Left ventricle myocardium inferior (tissue), 1 donor: ENCODE measurements around the gene NEXN. TPM values are rescaled to one million over a fixed set of nuclear protein-coding genes. Genes with fewer than 3 reads are reported as not detected.

ENCODE experiments used
- DNase-seq: peaks from one replicate; pipeline ENCODE4 v3.0.0-alpha.2; 2020
- H3K27ac ChIP-seq: fragments of 200-600 bp; replicated peaks from 2 replicates; pipeline ENCODE4 v1.8.0; 2021
- H3K27me3 ChIP-seq: fragments of 200-600 bp; 2 replicates; pipeline ENCODE4 v1.8.0; 2021; ENCODE audit warnings: low read depth
- H3K36me3 ChIP-seq: fragments of 200-600 bp; 2 replicates; pipeline ENCODE4 v1.8.0; 2021
- H3K4me1 ChIP-seq: fragments of 200-600 bp; 2 replicates; pipeline ENCODE4 v1.8.0; 2021
- H3K4me3 ChIP-seq: fragments of 200-600 bp; 2 replicates; pipeline ENCODE4 v1.8.0; 2021; ENCODE audit warnings: mild to moderate bottlenecking, moderate library complexity
- H3K9me3 ChIP-seq: fragments of 200-600 bp; replicated peaks from 2 replicates; pipeline ENCODE4 v1.8.0; 2021
- intact Hi-C: fragments of 100-400 bp; cut with micrococcal nuclease; formaldehyde crosslinking; loops from one replicate; pipeline ENCODE4 v1.11.0; 2022
- total RNA-seq: library from RNA; stranded (reverse); fragmentation: NEBNext Ultra II Directional; extraction: Animal tissue kit (Norgen Biotek cat#: 25700); gene quantifications from one replicate; pipeline ENCODE4 v1.2.1, GENCODE V29; 2021
- TF ChIP-seq, protein P1 (sequence below): fragments of 200-600 bp; IDR thresholded peaks from 2 replicates; pipeline ENCODE4 v1.8.0; 2021; ENCODE audit warnings: antibody characterized with exemption, mild to moderate bottlenecking, borderline replicate concordance
- donor health status: DM: no; HTN: yes; CAD: no; lungs with severe emphysema.

The NEXN gene
- total RNA-seq, 1 donor from 2014 or later, result 391 TPM

DNA sequence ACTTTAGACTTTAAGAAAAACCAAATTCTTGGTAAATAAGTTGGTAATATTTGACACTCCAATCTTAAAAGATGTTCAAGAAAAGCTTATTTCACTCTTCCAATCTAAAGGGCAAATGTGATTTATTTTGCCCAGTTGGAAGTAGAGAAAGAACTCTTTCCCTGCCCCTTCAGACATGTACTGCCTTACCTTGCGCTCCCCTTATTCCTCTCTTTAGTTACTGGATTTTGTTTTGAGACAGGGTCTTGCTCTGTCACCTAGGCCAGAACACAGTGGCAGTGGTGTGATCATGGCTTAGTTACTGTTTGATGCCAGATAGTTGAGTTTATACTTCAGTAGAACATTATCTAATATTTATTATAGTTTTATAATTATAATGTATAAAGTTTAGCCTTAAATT is 62.9 kb downstream of the NEXN start:
- no peaks in the 10 kb centered on the region for H3K27me3 ChIP-seq
- no peak for DNase-seq
- H3K4me3 ChIP-seq, result no peak overlapping the region
- intact Hi-C loops, result no loop called here
- peaks cover 83% of the 10 kb centered on the region for H3K36me3 ChIP-seq
- no peak overlapping the region for H3K27ac ChIP-seq
- no peaks in the 10 kb centered on the region for H3K9me3 ChIP-seq
- TF ChIP-seq, protein P1, sequence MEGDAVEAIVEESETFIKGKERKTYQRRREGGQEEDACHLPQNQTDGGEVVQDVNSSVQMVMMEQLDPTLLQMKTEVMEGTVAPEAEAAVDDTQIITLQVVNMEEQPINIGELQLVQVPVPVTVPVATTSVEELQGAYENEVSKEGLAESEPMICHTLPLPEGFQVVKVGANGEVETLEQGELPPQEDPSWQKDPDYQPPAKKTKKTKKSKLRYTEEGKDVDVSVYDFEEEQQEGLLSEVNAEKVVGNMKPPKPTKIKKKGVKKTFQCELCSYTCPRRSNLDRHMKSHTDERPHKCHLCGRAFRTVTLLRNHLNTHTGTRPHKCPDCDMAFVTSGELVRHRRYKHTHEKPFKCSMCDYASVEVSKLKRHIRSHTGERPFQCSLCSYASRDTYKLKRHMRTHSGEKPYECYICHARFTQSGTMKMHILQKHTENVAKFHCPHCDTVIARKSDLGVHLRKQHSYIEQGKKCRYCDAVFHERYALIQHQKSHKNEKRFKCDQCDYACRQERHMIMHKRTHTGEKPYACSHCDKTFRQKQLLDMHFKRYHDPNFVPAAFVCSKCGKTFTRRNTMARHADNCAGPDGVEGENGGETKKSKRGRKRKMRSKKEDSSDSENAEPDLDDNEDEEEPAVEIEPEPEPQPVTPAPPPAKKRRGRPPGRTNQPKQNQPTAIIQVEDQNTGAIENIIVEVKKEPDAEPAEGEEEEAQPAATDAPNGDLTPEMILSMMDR, result no peak
- peaks cover 39% of the 10 kb centered on the region for H3K4me1 ChIP-seq

DNA sequence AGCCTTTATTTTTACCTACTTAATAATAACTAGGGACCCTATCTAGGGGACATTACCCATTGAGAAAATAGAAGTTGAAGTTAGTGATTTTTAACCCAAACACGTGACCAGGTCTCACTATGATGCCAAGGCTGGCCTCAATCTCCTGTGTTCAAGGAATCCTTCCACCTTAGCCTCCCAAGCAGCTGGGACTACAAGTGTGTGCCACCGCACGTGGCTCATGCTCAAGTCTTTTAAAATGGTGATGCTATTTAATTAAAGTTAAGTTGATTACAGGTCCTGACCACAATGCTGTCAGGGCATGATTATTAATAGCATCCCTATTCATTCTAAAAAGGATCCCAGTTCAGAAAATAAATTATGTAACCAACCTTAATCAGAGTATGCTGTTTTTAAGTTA is 65.5 kb downstream of the NEXN start:
- peaks cover 23% of the 10 kb centered on the region for H3K4me1 ChIP-seq
- TF ChIP-seq, protein P1, result no peak
- H3K4me3 ChIP-seq, result no peak overlapping the region
- H3K9me3 ChIP-seq, result no peaks in the 10 kb centered on the region
- DNase-seq, result no peak
- H3K27ac ChIP-seq, result no peak overlapping the region
- intact Hi-C loops, result no loop called here
- H3K27me3 ChIP-seq, result no peaks in the 10 kb centered on the region
- H3K36me3 ChIP-seq, result peaks cover 87% of the 10 kb centered on the region

DNA sequence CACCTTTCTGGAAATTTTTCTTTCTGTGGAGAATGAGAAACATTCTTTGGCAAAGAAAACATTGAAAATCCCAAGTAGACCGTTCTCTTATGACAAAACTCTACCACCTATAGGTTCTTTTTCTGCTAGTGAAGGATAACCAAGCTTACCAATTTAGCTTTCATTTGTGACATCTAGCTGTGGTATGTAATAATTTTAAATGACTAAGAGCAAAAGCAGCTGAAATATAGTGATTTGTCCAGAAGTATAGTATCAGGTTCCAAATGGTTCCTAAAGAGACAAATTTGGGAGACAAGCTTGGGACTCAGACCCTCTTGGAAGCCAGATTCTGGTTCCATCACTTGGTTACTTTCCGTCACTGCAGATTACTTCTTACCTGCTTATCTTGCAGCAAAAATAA is 66.1 kb downstream of the NEXN start:
- intact Hi-C loops, result no loop called here
- Histone ChIP-seq H3K9me3 (no peaks in the 10 kb centered on the region), H3K4me1 (peaks cover 17% of the 10 kb centered on the region), H3K27ac (no peak overlapping the region), H3K36me3 (peaks cover 94% of the 10 kb centered on the region), H3K4me3 (no peak overlapping the region), H3K27me3 (no peaks in the 10 kb centered on the region)
- TF ChIP-seq, protein P1, result no peak
- DNase-seq, result no peak

DNA sequence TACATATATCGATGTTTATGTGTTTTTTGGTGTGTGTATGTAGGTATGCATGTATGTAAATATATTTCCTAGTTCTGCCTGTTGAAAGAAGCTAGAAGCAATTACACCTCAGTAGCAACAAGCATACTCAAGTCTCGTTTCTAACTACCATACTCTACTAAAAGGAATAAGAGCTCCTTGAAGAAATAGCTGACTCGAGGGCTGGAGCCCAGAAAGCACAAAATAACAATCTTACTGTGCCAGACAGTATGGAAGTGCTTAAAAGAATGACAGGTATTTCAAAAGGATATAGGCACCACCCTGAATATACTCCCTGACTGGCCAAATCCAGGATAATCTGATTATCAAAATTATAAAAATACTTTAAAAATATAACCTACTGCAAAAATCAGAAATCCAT is 67.3 kb downstream of the NEXN start:
- Histone ChIP-seq H3K9me3 (no peaks in the 10 kb centered on the region), H3K27ac (no peak overlapping the region), H3K36me3 (peaks cover 98% of the 10 kb centered on the region), H3K4me3 (no peak overlapping the region), H3K4me1 (peaks cover 10% of the 10 kb centered on the region), H3K27me3 (no peaks in the 10 kb centered on the region)
- no peak for DNase-seq
- intact Hi-C loops, result no loop called here
- TF ChIP-seq, protein P1, result no peak

DNA sequence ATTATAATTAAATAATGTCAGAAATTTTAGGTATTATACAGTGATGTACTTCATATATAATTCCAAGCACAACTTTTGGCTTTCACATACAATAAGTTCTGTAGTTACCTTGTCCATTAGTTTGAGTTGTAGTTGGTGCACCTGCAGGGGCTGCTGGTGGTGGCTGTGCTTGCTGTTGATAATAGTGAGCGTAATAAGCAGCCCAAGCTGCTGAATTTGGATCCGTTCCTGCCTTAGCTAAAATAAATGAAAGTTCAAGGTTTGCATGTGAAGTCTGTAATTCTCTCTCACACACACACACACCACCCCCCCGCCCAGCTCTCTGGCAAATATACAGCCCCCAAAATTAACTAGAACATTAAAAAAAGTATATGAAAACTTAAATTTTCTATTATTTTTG is 68.0 kb downstream of the NEXN start:
- peaks cover 3% of the 10 kb centered on the region for H3K4me1 ChIP-seq
- TF ChIP-seq, protein P1, result no peak
- peaks cover 98% of the 10 kb centered on the region for H3K36me3 ChIP-seq
- H3K27me3 ChIP-seq, result no peaks in the 10 kb centered on the region
- intact Hi-C loops, result no loop called here
- H3K27ac ChIP-seq, result no peak overlapping the region
- no peaks in the 10 kb centered on the region for H3K9me3 ChIP-seq
- DNase-seq, result no peak
- H3K4me3 ChIP-seq, result no peak overlapping the region

DNA sequence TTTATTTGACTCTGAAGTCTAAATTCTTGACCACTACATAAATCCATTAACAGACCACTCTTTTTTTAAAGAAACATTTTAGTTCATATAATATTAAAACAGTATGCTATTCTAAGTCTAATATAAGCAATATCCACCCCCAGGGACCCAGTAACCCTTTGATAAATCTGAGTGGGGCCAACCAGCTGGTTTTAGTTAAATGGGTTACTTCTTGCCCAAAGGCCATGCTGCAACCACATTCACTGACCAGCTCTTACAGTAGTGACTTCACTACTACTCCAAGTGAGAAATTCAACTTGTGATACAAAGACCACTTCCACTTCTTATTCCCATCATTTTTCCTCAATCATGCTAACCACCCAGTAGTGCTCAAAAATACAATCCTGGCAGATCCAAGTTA is 70.0 kb downstream of the NEXN start:
- Histone ChIP-seq H3K36me3 (peaks cover 100% of the 10 kb centered on the region), H3K4me1 (no peaks in the 10 kb centered on the region)
- intact Hi-C loops, result no loop called here

More for the DNA sequence above, 70.0 kb downstream of the NEXN start:
- Histone ChIP-seq H3K4me3 (no peak overlapping the region), H3K27ac (no peak overlapping the region), H3K27me3 (no peaks in the 10 kb centered on the region), H3K9me3 (no peaks in the 10 kb centered on the region)
- TF ChIP-seq, protein P1, result no peak
- DNase-seq, result no peak
